Measurements from ENCODE around the gene PLCB1. TPM values are rescaled to one million over a fixed set of nuclear protein-coding genes. Genes with fewer than 3 reads are reported as not detected.

The PLCB1 gene
- polyA plus RNA-seq, 4 donors = 1.8 to 5.4 (median 2.0) TPM

DNA sequence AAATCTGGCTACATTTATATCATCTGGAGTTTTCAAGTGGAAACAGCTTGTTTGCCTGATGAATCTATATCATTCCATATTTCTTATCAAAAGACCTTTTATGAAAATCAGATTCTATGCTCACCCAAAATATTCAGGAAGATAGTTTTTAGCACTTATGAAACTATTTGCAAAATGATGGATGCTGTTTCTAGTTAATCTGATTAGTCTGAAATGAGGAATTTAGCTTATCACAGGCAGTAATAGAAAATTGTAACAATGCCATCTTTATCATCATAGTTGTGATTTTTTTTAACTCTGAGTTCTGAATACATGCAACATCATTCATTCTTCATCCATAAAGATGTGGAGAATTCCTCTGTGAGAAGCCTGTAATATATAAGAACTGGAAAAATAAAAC, 229.7 kb downstream of the PLCB1 start:
- DNase-seq (no peak), FAIRE-seq (peak; percentile 10)
- H3K27ac ChIP-seq (ENCODE audit: low read depth in 1 of 3, low read length in 2 of 3) = no peak overlapping the region
- H3K27me3 ChIP-seq (ENCODE audit: control insufficient read depth in 3 of 3, insufficient read depth in 3 of 3, low read length in 3 of 3) = no peaks in the 10 kb centered on the region
- H3K4me1 ChIP-seq (ENCODE audit: control insufficient read depth in 3 of 3, insufficient read depth in 2 of 3, low read depth in 1 of 3, low read length in 2 of 3) = peaks cover 0 to 12% (median 0%) of the 10 kb centered on the region in 3 donors
- no peak overlapping the region for H3K4me3 ChIP-seq (ENCODE audit: low read depth in 1 of 3, low read length in 3 of 3)
- H3K36me3 ChIP-seq (ENCODE audit: control insufficient read depth in 3 of 3, insufficient read depth in 2 of 3, low read depth in 1 of 3, low read length in 3 of 3) = no peaks in the 10 kb centered on the region
- H3K9me3 ChIP-seq (ENCODE audit: control insufficient read depth in 2 of 2, insufficient read depth in 1 of 2, low read depth in 1 of 2, low read length in 1 of 2) = no peaks in the 10 kb centered on the region

GRCh38 chr20:8362457-8362856, 230.4 kb downstream of the PLCB1 start:
- WGBS, 3 donors = 14 to 60% (median 31%) methylated on average over 3 of the region's 3 CpGs
- peak in 1 of 2 donors; percentile 68 for DNase-seq
- no peak for FAIRE-seq

DNA sequence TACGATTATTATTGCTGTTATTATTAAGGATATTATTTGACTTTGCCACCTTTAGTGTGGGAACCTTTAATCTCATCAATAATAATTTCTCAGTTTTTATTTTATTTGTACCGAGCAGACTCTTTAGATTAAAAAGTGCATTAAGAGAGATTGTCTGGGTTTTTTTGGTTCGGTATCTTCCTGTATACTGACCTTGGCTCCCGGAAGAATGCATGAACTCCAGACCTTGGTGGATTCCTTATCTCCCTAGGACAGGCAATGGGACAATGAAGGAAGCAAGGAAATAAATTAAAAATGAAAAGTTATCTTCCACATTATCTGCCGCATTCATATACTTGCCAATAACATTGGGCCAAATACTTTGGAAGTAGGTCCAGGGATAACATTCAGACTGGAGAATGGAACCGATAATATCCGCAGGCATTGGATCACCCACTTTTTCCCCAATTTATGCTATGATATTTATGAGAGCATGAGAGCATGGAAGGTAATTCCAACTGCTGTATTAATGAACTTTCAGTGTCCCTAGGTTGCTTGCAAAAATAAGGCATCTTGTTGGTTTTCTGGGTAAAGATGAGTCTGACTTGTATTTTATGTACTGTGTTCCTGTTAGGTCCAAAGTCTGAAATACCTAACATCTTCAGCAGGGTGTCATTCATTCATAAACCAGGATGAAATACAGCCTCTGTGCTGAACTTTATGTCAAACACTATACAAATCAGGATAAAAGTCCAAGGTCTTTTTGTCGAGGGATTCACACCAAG, 232.1 kb downstream of the PLCB1 start:
- no peak overlapping the region for H3K27ac ChIP-seq (ENCODE audit: low read depth in 1 of 3, low read length in 2 of 3)
- H3K4me1 ChIP-seq (ENCODE audit: control insufficient read depth in 3 of 3, insufficient read depth in 2 of 3, low read depth in 1 of 3, low read length in 2 of 3) = peaks cover 0 to 12% (median 0%) of the 10 kb centered on the region in 3 donors
- FAIRE-seq (no peak), DNase-seq (peak; percentile 28 to 67)
- H3K4me3 ChIP-seq (ENCODE audit: low read depth in 1 of 3, low read length in 3 of 3) = no peak overlapping the region
- H3K36me3 ChIP-seq (ENCODE audit: control insufficient read depth in 3 of 3, insufficient read depth in 2 of 3, low read depth in 1 of 3, low read length in 3 of 3) = no peaks in the 10 kb centered on the region
- no peaks in the 10 kb centered on the region for H3K9me3 ChIP-seq (ENCODE audit: control insufficient read depth in 2 of 2, insufficient read depth in 1 of 2, low read depth in 1 of 2, low read length in 1 of 2)
- WGBS, 3 donors = 35 to 74% (median 57%) methylated on average over 8 of the region's 8 CpGs
- H3K27me3 ChIP-seq (ENCODE audit: control insufficient read depth in 3 of 3, insufficient read depth in 3 of 3, low read length in 3 of 3) = no peaks in the 10 kb centered on the region

More at GRCh38 chr20:8362457-8362856, 230.4 kb downstream of the PLCB1 start:
- Histone ChIP-seq H3K4me3 (ENCODE audit: low read depth in 1 of 3, low read length in 3 of 3) (no peak overlapping the region), H3K36me3 (ENCODE audit: control insufficient read depth in 3 of 3, insufficient read depth in 2 of 3, low read depth in 1 of 3, low read length in 3 of 3) (no peaks in the 10 kb centered on the region), H3K9me3 (ENCODE audit: control insufficient read depth in 2 of 2, insufficient read depth in 1 of 2, low read depth in 1 of 2, low read length in 1 of 2) (no peaks in the 10 kb centered on the region), H3K27me3 (ENCODE audit: control insufficient read depth in 3 of 3, insufficient read depth in 3 of 3, low read length in 3 of 3) (no peaks in the 10 kb centered on the region), H3K27ac (ENCODE audit: low read depth in 1 of 3, low read length in 2 of 3) (no peak overlapping the region), H3K4me1 (ENCODE audit: control insufficient read depth in 3 of 3, insufficient read depth in 2 of 3, low read depth in 1 of 3, low read length in 2 of 3) (peaks cover 0 to 12% (median 0%) of the 10 kb centered on the region in 3 donors)

DNA sequence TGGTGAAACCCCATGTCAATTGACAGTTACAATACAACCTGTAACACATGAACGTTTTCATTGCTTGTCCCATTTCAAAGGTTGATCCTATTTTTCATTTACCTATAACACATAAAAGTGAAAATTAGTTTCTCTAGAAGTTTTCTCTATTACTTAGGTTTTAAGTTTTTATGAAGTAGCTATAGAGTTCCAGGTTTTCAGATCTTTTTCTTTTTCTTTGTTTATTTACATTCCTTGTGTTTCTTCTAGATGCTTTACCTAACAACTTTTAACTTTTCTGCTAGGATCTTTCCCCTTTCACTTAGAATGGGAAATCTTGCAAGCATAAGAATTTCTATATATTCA, 232.6 kb downstream of the PLCB1 start:
- H3K27me3 ChIP-seq (ENCODE audit: control insufficient read depth in 3 of 3, insufficient read depth in 3 of 3, low read length in 3 of 3) = no peaks in the 10 kb centered on the region
- H3K36me3 ChIP-seq (ENCODE audit: control insufficient read depth in 3 of 3, insufficient read depth in 2 of 3, low read depth in 1 of 3, low read length in 3 of 3) = no peaks in the 10 kb centered on the region
- DNase-seq (no peak), FAIRE-seq (no peak)
- 9 to 41% (median 31%) methylated on average over 1 of the region's 1 CpG for WGBS, 3 donors
- no peak overlapping the region for H3K27ac ChIP-seq (ENCODE audit: low read depth in 1 of 3, low read length in 2 of 3)
- H3K9me3 ChIP-seq (ENCODE audit: control insufficient read depth in 2 of 2, insufficient read depth in 1 of 2, low read depth in 1 of 2, low read length in 1 of 2) = no peaks in the 10 kb centered on the region
- no peak overlapping the region for H3K4me3 ChIP-seq (ENCODE audit: low read depth in 1 of 3, low read length in 3 of 3)
- H3K4me1 ChIP-seq (ENCODE audit: control insufficient read depth in 3 of 3, insufficient read depth in 2 of 3, low read depth in 1 of 3, low read length in 2 of 3) = peaks cover 0 to 12% (median 0%) of the 10 kb centered on the region in 3 donors

GRCh38 chr20:8365634-8366033, 233.6 kb downstream of the PLCB1 start:
- Histone ChIP-seq H3K27ac (ENCODE audit: low read depth in 1 of 3, low read length in 2 of 3) (no peak overlapping the region), H3K27me3 (ENCODE audit: control insufficient read depth in 3 of 3, insufficient read depth in 3 of 3, low read length in 3 of 3) (no peaks in the 10 kb centered on the region), H3K4me3 (ENCODE audit: low read depth in 1 of 3, low read length in 3 of 3) (no peak overlapping the region), H3K4me1 (ENCODE audit: control insufficient read depth in 3 of 3, insufficient read depth in 2 of 3, low read depth in 1 of 3, low read length in 2 of 3) (peaks cover 0 to 12% (median 0%) of the 10 kb centered on the region in 3 donors), H3K36me3 (ENCODE audit: control insufficient read depth in 3 of 3, insufficient read depth in 2 of 3, low read depth in 1 of 3, low read length in 3 of 3) (no peaks in the 10 kb centered on the region), H3K9me3 (ENCODE audit: control insufficient read depth in 2 of 2, insufficient read depth in 1 of 2, low read depth in 1 of 2, low read length in 1 of 2) (no peaks in the 10 kb centered on the region)
- FAIRE-seq = peak; percentile 72
- peak in 1 of 2 donors; percentile 78 for DNase-seq

GRCh38 chr20:8366303-8366923, 234.3 kb downstream of the PLCB1 start:
- no peaks in the 10 kb centered on the region for H3K27me3 ChIP-seq (ENCODE audit: control insufficient read depth in 3 of 3, insufficient read depth in 3 of 3, low read length in 3 of 3)
- no peaks in the 10 kb centered on the region for H3K36me3 ChIP-seq (ENCODE audit: control insufficient read depth in 3 of 3, insufficient read depth in 2 of 3, low read depth in 1 of 3, low read length in 3 of 3)
- FAIRE-seq (no peak), DNase-seq (no peak)
- no peak overlapping the region for H3K27ac ChIP-seq (ENCODE audit: low read depth in 1 of 3, low read length in 2 of 3)
- H3K4me3 ChIP-seq (ENCODE audit: low read depth in 1 of 3, low read length in 3 of 3) = no peak overlapping the region
- WGBS, 3 donors = 50 to 64% (median 59%) methylated on average over 5 of the region's 5 CpGs
- no peaks in the 10 kb centered on the region for H3K9me3 ChIP-seq (ENCODE audit: control insufficient read depth in 2 of 2, insufficient read depth in 1 of 2, low read depth in 1 of 2, low read length in 1 of 2)
- H3K4me1 ChIP-seq (ENCODE audit: control insufficient read depth in 3 of 3, insufficient read depth in 2 of 3, low read depth in 1 of 3, low read length in 2 of 3) = peaks cover 0 to 11% (median 0%) of the 10 kb centered on the region in 3 donors

GRCh38 chr20:8367689-8368088, 235.6 kb downstream of the PLCB1 start:
- FAIRE-seq (no peak), DNase-seq (no peak)
- H3K4me1 ChIP-seq (ENCODE audit: control insufficient read depth in 3 of 3, insufficient read depth in 2 of 3, low read depth in 1 of 3, low read length in 2 of 3) = peaks cover 0 to 8% (median 0%) of the 10 kb centered on the region in 3 donors
- H3K27me3 ChIP-seq (ENCODE audit: control insufficient read depth in 3 of 3, insufficient read depth in 3 of 3, low read length in 3 of 3) = no peaks in the 10 kb centered on the region
- H3K27ac ChIP-seq (ENCODE audit: low read depth in 1 of 3, low read length in 2 of 3) = no peak overlapping the region
- H3K9me3 ChIP-seq (ENCODE audit: control insufficient read depth in 2 of 2, insufficient read depth in 1 of 2, low read depth in 1 of 2, low read length in 1 of 2) = no peaks in the 10 kb centered on the region
- no peak overlapping the region for H3K4me3 ChIP-seq (ENCODE audit: low read depth in 1 of 3, low read length in 3 of 3)
- WGBS, 3 donors = 78 to 90% (median 90%) methylated on average over 7 of the region's 7 CpGs
- H3K36me3 ChIP-seq (ENCODE audit: control insufficient read depth in 3 of 3, insufficient read depth in 2 of 3, low read depth in 1 of 3, low read length in 3 of 3) = no peaks in the 10 kb centered on the region

DNA sequence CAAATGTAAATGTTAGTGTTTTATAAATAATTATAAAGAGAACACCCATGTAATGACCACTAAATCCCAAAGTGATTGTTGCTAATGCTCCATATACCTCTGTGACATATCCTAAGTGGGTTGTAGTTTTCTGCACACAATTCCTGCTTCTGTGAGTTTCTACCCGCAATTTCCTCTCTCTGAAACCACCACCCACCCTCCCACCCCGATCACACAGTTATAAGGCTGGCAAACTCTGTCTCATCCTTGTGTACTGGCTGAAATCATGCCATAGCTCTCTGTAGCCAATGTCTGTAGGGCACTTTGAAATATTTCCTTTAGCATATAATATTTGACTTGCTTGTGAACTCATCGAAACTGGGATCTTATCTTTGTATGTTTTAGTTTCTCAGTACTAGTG, 236.6 kb downstream of the PLCB1 start:
- WGBS, 3 donors = 59 to 89% (median 61%) methylated on average over 3 of the region's 3 CpGs
- FAIRE-seq (no peak), DNase-seq (no peak)

More for the DNA sequence above, 236.6 kb downstream of the PLCB1 start:
- Histone ChIP-seq H3K36me3 (ENCODE audit: control insufficient read depth in 3 of 3, insufficient read depth in 2 of 3, low read depth in 1 of 3, low read length in 3 of 3) (no peaks in the 10 kb centered on the region), H3K27ac (ENCODE audit: low read depth in 1 of 3, low read length in 2 of 3) (no peak overlapping the region), H3K4me3 (ENCODE audit: low read depth in 1 of 3, low read length in 3 of 3) (no peak overlapping the region), H3K27me3 (ENCODE audit: control insufficient read depth in 3 of 3, insufficient read depth in 3 of 3, low read length in 3 of 3) (no peaks in the 10 kb centered on the region), H3K9me3 (ENCODE audit: control insufficient read depth in 2 of 2, insufficient read depth in 1 of 2, low read depth in 1 of 2, low read length in 1 of 2) (no peaks in the 10 kb centered on the region), H3K4me1 (ENCODE audit: control insufficient read depth in 3 of 3, insufficient read depth in 2 of 3, low read depth in 1 of 3, low read length in 2 of 3) (peaks cover 0 to 8% (median 0%) of the 10 kb centered on the region in 3 donors)
